HTR-8/SVneo (cell line): ENCODE measurements around the gene KAZN.

Experiments used
- DNase-seq: peaks from one replicate; pipeline ENCODE4 v3.0.0; 2011; ENCODE audit warnings: low spot score, mixed read lengths; ENCODE audit not compliant: insufficient read length
- FAIRE-seq: peaks from 2 replicates; lab custom pipeline; 2011; peaks lifted over from hg19 to GRCh38; lab: Jason Lieb, UNC

The KAZN gene

DNA sequence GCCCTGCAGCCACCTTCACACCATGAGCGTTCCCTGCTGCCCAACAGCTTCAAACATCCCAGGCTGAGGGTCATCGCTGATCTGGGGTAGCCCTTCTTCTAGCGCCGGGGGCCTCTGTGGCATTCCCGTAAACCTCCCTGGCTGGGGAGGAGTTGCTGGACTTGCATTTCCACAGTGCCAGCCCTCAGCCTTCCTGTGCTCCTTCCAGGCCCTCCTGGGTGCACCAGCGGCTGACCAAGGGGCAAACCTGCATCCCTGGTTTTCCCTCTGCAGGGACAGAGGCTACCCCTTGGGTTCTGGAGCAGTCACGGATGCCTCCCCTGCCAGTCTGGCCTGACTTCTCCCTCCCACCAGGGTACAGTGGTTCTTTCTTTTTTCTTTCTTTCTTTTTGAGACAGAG, 336.4 kb downstream of the KAZN start:
- FAIRE-seq = no peak
- no peak for DNase-seq

DNA sequence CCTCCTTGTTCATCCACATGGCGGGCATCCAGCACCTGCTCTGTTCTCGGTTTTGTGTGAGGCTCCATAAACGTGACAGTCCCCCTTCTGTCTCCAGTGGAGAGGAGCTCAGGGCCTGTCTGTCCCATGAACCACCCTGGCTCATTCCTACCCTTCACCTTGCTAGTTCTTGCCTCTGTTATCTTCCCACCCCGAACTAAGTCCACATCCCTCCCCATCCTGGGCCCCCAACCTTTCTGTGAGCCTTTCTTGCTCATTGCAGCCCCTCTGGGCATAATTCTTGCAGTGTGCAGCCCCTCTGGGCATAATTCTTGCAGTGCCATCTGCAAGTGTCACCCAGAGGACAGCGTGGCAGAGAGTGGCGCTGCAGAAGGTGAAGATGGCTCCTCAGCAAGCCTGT, 338.3 kb downstream of the KAZN start:
- DNase-seq = no peak
- FAIRE-seq = no peak

DNA sequence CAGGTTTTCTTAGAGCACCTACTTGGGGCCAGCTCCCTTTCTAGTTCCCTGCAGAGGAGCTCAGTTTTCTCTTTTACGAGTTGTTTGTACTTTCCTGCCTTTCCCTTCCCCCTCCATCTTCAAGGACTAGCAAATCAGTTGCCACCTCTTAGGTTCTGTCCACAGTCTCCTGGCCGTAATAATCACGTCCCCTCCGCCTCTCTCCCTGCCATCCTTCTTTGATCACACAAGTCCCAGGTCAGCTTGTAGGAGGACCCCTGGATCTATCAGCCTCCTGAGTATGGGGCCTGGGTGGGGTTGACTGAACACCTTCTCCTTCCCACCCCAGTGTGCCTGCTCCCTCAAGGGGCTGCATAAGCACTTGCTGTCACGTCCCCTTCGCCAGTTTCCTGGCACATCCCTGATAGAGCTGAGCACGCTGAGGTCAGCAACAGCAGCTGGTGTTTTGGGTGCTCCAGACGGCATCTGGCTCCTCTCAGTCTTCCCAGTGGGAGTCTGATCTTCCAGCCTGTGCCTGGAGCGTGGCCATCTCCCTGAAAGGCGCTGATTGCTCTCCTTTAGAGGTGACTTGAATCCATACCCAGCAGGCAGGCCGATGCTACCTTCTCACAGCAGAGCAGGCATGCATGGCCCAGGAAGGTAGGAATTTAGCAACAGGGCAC, 338.9 kb downstream of the KAZN start:
- no peak for FAIRE-seq
- no peak for DNase-seq

DNA sequence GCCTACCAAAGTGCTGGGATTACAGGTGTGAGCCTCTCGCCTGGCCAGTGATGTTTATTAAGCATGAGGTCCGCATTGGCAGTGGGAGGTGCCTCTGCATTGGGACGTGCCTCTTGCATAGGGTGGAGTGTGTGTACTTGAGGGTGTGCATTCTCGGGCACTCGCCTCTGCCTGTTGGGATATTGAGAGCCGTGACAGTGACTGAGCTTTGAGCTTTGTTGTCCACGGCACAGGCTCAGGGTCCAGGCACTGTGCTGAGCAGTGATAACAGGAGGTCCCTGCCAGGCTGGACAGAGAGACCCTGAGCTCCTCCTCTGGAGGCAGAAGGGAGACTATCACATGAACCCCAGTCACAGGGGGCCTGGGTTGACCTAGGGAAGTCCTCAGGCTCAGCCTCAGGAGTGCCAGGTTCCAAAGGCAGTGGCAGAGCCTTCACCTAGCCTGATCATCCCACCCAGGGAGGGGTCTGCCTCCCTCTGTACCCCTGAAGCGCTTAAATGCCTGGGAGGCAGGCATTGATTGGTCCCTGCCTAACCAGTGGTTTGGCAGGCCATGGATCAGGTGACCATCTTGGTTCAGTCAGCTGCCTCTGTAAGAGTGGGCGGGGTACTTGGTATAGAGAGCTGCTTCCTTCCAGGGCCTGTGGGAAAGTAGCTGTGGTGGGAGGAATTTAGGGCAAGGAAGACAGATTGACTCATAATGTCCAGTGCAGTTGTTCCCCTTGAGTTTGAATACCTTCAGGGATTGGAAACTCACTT, 341.2 kb downstream of the KAZN start:
- peak; percentile 58 for DNase-seq
- peak; percentile 85 for FAIRE-seq

DNA sequence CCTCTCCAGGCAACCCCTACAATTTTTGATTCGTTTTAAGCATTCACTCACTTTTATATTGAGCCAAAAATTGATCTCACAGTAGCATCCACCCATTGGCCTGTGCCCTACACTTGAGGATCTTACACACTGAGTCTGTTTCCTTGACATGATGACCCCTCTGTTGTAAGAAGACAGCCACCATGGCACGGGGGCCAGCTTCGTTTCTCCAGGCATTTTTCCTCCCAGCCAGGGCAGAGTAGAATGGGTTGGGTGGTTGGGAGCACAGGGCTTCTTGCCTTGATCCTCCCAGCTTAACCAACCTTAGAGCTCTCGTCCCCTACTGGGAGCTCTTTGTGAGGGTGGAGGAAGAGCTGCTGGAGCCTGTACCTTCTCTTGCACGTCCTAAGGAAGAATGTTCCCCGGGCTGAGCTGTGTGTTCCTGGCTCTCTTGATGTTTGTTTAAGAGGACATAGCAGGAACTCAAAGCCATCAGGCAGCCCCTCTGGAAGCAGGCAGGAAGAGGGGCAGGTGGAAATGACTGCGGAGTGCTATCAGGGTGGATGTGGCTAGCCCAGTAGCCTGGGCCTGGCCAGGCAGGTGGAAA, 341.9 kb downstream of the KAZN start:
- no peak for FAIRE-seq
- DNase-seq = no peak

DNA sequence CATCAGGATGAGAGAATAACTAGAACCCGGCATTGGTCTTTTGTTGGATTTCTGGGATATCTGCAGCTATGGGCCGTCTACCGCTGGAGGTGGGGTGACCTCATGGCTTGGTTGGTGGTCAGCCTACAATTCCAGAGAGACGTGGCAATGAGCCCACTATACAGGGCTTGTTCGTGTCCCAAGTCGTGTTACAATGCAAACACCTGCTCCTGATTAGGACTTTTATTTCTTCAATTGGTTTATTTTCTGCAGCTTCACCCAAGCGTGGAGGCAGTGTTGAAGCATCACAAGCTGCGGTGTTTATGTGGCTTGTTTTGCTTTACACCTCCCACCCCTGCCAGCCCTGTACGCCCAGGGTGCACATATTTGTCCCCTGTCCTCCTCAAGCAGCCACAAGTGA, 343.4 kb downstream of the KAZN start:
- DNase-seq (no peak), FAIRE-seq (no peak)

DNA sequence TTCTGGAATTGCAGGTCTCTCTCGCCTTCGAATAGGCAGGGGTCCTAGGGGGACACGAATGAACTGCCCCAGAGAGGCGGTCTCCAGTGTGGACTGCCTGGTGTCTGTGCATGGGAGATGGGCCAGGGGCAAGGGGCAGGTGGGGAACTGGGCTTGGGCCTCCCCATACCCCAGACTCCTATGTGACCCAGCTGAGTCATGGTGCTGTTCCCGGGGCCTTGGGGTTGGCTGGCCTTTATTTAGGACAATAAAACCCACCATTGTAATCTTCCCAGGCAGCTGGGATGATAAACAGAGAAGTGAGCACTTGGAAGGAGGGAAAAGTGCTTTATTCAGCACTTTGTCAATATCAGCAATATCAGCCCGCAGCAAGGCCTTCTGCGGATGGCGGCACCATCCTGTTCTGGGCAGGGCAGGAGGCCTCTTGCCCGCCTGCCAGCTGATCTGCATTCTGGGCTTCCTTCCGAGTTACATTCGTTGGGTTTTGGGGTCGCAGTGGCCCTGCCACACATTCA, 346.0 kb downstream of the KAZN start:
- FAIRE-seq (no peak), DNase-seq (no peak)

DNA sequence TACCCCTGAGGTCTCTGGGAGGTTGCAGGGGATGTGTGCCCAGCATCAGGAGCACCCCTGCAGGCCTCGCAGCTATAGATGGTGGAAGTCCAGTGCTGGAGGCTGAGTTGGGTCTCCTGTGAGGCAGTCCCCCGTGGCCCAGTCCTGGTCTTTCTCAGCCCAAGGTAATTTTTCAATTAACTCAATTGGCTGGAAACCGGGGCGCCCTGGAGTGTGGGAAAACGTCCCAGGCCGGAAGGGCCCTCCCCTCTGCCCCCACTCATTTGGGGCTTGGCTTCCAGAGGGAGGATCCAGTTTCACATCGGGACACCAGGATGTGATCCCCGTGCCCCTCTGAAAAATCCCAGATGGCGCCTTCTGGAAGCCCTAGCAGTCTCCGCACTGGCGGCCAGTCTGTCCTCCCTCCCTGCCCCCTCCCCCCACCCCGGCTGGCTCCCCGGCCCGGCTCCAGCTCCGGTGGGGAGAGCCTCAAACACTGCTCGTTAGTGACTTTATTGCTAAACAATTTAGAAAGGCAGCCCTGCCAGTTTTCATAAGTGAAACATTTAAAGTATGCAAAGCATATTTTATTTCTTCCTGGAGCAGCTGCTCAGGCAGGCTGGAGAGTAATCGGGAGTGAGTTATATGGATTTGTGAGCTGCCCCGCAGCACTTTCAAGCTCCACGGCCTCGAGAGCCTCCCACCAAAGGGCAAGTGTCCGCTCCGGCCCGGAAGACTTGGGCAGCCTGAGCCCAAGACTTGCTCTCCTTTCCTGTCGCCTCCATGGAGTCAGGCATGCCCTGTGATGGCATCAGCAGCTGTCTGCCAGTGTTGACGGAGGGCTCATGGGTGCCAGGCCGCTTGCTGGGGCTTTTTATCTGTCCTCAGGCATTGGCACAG, 346.9 kb downstream of the KAZN start:
- peak; percentile 16 for FAIRE-seq
- peak; percentile 48 for DNase-seq

DNA sequence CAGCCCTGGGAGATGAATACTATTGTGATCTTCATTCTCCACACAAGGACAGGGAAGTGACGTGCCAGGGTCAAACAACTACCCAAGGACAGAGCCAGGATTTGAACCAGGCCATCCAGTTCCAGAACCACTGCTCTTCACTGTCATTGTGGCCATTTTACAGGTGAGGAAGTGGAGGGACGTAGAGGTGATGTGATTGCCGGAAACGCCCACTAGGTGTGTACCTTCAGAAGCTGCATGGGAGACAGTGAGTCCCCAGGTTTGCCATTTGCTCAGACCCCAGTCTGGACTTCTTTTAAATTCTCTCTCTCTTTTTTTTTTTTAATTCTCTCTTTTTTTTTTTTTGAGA, 347.5 kb downstream of the KAZN start:
- no peak for FAIRE-seq
- no peak for DNase-seq

DNA sequence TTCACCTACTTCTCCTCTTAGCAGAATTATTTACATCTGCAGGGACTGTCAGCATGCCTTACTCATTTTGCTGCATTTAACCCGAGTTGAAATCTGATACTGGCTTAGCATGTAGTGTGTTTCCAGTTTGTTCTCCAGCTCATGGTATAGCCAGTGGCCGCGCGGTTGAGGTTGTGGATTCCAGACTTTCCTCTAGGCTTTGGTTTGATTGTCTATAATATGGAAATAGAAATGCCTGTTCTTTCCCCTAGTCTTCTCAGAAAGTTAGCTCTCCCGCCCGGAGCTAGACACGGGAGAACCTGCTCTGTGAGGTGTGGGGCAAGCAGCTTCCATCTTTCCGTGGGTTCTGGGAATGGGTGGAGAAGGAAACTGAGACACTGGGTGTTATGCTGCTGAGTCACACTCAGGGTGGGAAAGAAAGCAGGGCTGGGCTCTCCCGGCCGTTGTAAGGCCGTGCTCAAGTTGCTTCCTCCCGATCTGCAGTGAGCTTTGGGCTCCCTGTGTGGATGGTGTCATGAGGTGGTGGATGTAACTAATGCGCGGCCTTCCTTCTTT, 348.3 kb downstream of the KAZN start:
- DNase-seq = no peak
- no peak for FAIRE-seq

DNA sequence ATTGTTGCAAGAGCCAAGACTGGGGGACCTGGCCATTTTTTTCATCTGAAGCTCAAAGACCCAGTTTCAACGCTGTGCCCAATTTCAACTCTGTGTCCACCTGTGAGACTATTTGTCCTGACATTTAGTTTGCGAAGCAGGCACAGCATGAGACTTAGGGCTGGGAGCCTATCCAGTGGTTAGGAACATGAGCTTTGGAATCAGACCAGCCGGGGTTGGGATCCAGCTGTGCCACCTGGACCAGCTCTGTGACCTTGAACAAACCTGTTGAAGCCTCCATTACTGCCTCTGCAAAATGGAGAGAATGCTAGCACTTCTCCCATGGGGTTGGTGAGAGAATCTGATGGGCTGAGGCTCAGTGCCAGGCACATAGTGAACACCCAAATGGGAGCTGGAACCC, 348.9 kb downstream of the KAZN start:
- no peak for FAIRE-seq

DNA sequence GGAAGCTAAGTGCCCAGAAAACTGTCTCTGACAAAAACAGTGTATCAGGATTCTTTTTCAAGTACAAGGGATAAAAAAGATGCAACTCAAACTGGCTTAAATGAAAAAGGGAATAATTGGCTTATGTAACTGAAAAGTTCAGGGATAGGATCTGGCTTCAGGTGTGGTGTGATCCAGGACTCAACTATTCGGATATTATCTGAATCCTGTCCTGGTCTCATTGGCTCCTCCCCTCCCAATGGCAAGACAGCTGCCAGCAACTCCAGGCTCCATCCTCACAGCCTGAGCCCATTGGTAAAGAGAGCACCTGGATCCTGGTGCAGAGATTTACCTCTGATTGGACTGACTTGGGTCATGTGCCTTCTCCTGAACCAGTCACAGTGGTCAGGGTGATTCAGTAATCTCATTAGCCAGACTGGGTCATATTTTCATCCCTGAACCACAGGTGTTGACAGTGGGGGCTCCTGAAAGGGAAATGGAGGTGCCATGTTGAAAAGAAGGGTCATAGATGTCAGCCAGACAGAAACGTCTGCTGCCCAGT, 349.7 kb downstream of the KAZN start:
- peak; percentile 26 for FAIRE-seq
- no peak for DNase-seq

More for the DNA sequence above, 348.9 kb downstream of the KAZN start:
- DNase-seq = no peak

DNA sequence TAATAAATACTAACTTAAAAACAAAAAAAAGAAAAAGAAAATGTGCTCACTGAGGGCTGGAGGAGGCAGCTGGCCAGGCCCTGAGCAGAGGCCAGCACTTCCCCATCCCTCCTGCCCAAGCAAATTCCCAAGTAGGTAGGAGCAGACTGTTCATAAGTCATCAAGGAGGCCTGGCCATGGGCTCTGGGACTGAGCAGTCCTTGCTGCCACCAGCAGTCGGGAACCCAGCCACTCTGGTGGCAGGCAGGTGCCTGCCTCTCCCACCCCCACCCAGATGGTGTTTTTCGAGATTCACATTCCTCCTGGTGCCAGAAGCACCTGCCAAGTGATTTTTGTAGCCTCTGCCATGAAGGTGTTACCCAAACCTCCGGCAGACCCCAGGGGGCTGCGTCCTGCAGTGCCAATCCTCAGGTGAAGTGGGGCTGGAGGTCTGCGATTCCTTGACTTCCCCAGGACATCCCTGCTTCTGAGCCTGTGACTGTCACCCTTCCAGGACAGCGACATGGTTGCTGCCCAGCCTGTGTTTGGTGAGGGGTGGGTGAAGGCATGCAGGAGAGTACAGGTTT, 350.9 kb downstream of the KAZN start:
- no peak for DNase-seq
- FAIRE-seq = no peak

DNA sequence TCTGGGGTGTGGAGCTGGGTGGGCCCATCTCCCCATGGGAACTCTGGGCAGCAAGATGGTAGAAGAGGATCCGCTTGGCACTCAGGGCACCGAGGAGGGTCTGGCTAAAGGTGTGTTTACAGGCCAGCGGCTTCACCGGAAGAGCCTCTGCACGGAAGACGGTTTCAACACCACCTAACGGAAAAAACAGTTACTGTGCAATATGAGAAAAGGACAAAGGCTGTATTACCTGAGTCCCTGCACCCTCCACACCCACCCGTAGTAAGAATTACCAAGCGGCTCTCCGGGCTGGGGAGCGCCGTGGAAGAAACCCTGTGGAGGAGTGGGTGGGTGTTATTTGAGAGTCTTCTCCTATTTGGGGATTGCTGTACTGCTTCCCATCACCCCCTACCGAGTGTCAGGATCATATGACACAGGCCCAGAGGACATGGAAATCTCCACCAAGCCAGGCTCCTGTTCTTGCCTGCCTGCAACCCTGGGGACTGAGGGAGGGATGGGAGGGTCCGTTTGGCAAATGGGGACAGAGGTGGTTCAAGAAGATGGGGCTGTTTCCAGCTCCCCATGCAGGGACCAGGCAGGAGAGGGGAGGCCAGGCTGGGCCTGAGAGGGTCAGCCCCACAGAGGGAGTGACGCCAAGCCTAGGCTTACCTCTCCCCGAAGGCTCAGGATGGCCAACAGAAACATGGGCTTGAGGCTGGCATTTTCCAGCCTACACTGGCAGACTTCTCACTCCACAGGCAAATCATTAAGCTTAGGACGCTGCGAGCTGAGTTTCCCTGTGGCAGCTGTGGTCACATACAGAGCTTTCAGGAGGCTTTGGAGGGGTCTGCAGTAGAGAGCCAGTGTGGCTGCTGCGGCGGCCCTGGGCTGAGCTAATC, 351.6 kb downstream of the KAZN start:
- DNase-seq = no peak
- no peak for FAIRE-seq

DNA sequence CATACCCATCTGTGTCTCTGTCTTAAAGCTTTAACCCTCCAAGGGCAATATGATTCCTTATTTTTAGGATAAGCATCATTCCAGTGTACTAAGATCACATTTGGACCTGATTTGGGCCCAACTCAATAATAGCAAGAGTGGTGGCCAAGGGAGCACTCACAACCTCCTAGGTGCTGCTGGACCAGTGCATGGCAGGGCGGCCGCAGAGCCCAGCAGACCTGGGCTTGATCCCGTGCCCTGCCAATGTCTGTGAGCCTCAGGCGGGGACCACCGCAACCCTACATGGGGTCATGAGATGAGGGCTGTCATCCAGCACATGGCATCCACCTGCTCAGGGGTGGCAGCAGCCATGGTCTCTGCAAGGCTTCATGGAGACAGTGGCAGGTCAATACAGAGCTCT, 353.3 kb downstream of the KAZN start:
- FAIRE-seq = no peak

DNA sequence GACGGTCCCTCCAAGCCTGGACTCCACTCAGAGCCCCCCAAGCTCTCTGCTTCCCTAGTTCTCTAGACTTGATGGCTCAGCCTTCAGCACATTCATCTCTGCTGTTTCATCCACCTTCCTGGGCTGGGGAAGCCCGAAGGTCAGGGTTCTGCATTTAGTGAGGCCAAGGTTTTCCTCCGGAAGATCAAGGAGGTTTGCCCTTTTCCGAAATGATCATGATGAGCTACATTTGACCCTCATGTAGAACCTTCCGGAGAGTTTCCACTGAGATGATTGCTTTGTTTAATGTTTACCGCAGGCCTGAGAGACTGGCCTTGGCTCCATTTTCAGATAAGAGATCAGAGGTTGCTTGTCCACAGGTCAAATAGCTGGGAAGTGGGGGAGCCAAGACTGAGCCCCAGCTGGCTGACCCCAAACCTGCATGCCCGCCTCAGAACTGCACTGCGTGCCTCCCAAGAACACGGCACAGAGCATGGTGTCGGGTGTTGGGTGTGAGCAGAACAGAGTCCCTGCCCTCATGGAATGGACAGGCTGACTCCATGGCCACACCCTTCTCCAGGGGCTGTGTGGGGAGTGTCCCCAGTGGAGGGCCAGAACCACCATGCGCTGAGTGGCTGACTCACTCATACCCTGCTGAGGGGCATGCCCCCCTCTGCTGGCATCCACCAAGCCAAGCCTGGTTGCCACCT, 354.3 kb downstream of the KAZN start:
- DNase-seq = no peak
- no peak for FAIRE-seq

More for the DNA sequence above, 353.3 kb downstream of the KAZN start:
- no peak for DNase-seq

DNA sequence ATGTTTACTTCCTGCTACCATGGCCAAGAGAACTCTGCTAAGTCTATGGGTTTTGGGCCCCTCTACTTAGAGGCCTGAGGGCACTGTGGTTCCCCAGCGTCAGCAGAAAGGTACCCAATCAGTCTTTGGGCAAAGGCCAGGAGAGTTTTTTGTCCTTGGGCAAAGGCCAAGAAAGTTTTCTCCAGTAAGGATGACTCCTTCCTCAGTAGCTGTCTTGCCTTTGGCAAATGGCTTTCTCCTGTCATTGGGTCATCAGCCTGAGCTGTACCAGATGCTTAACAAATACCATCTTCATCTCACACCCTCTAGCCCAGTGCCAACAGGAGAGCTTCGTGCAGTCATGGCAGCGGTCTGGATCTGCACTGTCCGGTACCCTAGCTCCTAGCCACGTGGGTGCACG, 355.7 kb downstream of the KAZN start:
- FAIRE-seq (no peak), DNase-seq (no peak)

DNA sequence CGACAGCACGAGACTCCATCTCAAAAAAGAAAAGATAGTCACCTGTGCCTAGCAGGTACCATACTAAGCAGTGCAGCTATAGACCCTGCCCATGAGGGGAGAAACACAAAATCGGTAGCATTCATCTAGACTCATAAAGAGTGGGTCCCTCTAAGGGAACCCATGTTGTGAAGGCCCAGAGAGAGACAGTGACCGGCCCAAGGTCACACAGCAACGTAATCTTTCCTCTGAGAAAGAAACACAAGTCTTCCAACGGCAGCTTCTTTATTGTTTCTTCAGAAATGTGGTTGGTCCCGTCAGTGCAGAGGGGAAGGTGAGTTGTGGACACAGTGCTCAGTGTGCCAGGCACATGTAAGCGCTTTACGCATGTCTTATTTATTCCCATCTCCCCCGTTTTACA, 356.4 kb downstream of the KAZN start:
- no peak for FAIRE-seq
- no peak for DNase-seq
